Measurements from ENCODE around the gene PRKACG.
A peak's percentile ranks its signal among the peaks of the same experiment; 100 is the strongest.
"Not testable (repeated sequence)": the region's sequence is repeated elsewhere in the genome, so short reads cannot be mapped to it uniquely, and the experiment has no call there.

PRKACG gene

GRCh38 chr9:69023650-69024049 lies 9.7 kb upstream of the PRKACG start:
- DNase-seq = no peak

GRCh38 chr9:69020301-69021145 lies 6.6 kb upstream of the PRKACG start:
- no peak for DNase-seq

- DNase-seq = no peak
Measured at GRCh38 chr9:69019808-69020207, 5.9 kb upstream of the PRKACG start.

- no peak for DNase-seq
Measured at GRCh38 chr9:69018737-69019136, 4.8 kb upstream of the PRKACG start.

GRCh38 chr9:69016191-69017096 lies 2.5 kb upstream of the PRKACG start:
- no peak for DNase-seq

- no peak for DNase-seq
Measured at GRCh38 chr9:69013382-69013727, 558 bp downstream of the PRKACG start.

GRCh38 chr9:69012696-69013381 lies 1.1 kb downstream of the PRKACG start:
- no peak for DNase-seq

GRCh38 chr9:69009708-69010107 lies 4.2 kb downstream of the PRKACG start:
- no peak for DNase-seq

- DNase-seq = no peak
Measured at GRCh38 chr9:69004836-69005235, 9.1 kb downstream of the PRKACG start.

GRCh38 chr9:69003051-69003450 lies 10.9 kb downstream of the PRKACG start:
- DNase-seq = no peak

- no peak for DNase-seq
Measured at GRCh38 chr9:69001921-69002320, 12.0 kb downstream of the PRKACG start.

- peak; percentile 73 to 81 for DNase-seq
Measured at GRCh38 chr9:68999393-69000105, 14.4 kb downstream of the PRKACG start.

- no peak for DNase-seq
Measured at GRCh38 chr9:68998812-68999211, 15.1 kb downstream of the PRKACG start.

GRCh38 chr9:68998385-68998784 lies 15.5 kb downstream of the PRKACG start:
- DNase-seq = no peak

- no peak for DNase-seq
Measured at GRCh38 chr9:68997666-68998065, 16.2 kb downstream of the PRKACG start.

GRCh38 chr9:68996462-68996861 lies 17.5 kb downstream of the PRKACG start:
- no peak for DNase-seq

- DNase-seq = peak; percentile 53 to 56
Measured at GRCh38 chr9:68995776-68996175, 18.1 kb downstream of the PRKACG start.

- DNase-seq = no peak
Measured at GRCh38 chr9:68991457-68991856, 22.5 kb downstream of the PRKACG start.

- DNase-seq = not testable (repeated sequence)
Measured at GRCh38 chr9:68986949-68987348, 27.0 kb downstream of the PRKACG start.

GRCh38 chr9:68983522-68984424 lies 30.1 kb downstream of the PRKACG start:
- DNase-seq = no peak

GRCh38 chr9:68983008-68983411 lies 30.9 kb downstream of the PRKACG start:
- no peak for DNase-seq

GRCh38 chr9:68981789-68982188 lies 32.1 kb downstream of the PRKACG start:
- DNase-seq = peak; percentile 39 to 45

Measured in AML-193 (cell line).